ENCODE results near the gene RRAD. TPM values are rescaled to one million over a fixed set of nuclear protein-coding genes. Genes with fewer than 3 reads are reported as not detected.

The RRAD gene
- total and polyA plus RNA-seq, 7 donors = 164 to 2,869 (median 304) TPM

- ATAC-seq (no peak), DNase-seq (peak in 1 of 2 donors; percentile 27)
- peak overlapping the region; percentile 89 for H3K27ac ChIP-seq
- H3K36me3 ChIP-seq (ENCODE audit: insufficient read depth in 1 of 2, low read depth in 1 of 2) = no peaks in the 10 kb centered on the region
- H3K4me1 ChIP-seq = peaks cover 50% of the 10 kb centered on the region
- no peaks in the 10 kb centered on the region for H3K9me3 ChIP-seq
- no peaks in the 10 kb centered on the region for H3K27me3 ChIP-seq (ENCODE audit: insufficient read depth in 3 of 3, low read length in 2 of 3)
- 93 to 94% (median 93%) methylated on average over 13 of the region's 13 CpGs for WGBS, 3 donors
- no peak for TF ChIP-seq CTCF (IDR thresholded peaks at IDR 0.05)
- H3K4me3 ChIP-seq = no peak overlapping the region
- intact Hi-C loops (cut with DNase I) = no loop called here
Measured at GRCh38 chr16:66904428-66904845, 20.9 kb downstream of the RRAD start.

- Histone ChIP-seq H3K9me3 (no peaks in the 10 kb centered on the region), H3K4me3 (no peak overlapping the region), H3K27me3 (ENCODE audit: insufficient read depth in 3 of 3, low read length in 2 of 3) (no peaks in the 10 kb centered on the region), H3K27ac (peak overlapping the region; percentile 89), H3K4me1 (peaks cover 55% of the 10 kb centered on the region), H3K36me3 (ENCODE audit: insufficient read depth in 1 of 2, low read depth in 1 of 2) (no peaks in the 10 kb centered on the region)
- DNase-seq (peak in 1 of 2 donors; percentile 47), ATAC-seq (peak in 2 of 4 donors; percentile 7 to 12)
- intact Hi-C loops (cut with DNase I) = loop anchor here in 1 of 2 donors (2.0 kb wide), 1 partner anchor 15 kb away; the partner anchor contains the start of gene CDH16
- TF ChIP-seq CTCF (IDR thresholded peaks at IDR 0.05) = no peak
- WGBS, 3 donors = 57 to 66% (median 60%) methylated on average over 11 of the region's 11 CpGs
Measured at GRCh38 chr16:66903544-66904427, 21.5 kb downstream of the RRAD start.

- H3K4me1 ChIP-seq = peaks cover 60% of the 10 kb centered on the region
- WGBS, 3 donors = 23 to 28% (median 26%) methylated on average over 14 of the region's 14 CpGs
- peak in 1 of 2 donors; percentile 49 for DNase-seq
- ATAC-seq = peak in 2 of 4 donors; percentile 5 to 20
- no peak for TF ChIP-seq CTCF (IDR thresholded peaks at IDR 0.05)
- H3K27ac ChIP-seq = peak overlapping the region; percentile 89
- intact Hi-C loops (cut with DNase I) = loop anchor here in 1 of 2 donors (2.0 kb wide), 1 partner anchor 16 kb away; the partner anchor contains the start of gene CDH16
- no peaks in the 10 kb centered on the region for H3K36me3 ChIP-seq (ENCODE audit: insufficient read depth in 1 of 2, low read depth in 1 of 2)
- H3K9me3 ChIP-seq = no peaks in the 10 kb centered on the region
- no peaks in the 10 kb centered on the region for H3K27me3 ChIP-seq (ENCODE audit: insufficient read depth in 3 of 3, low read length in 2 of 3)
- no peak overlapping the region for H3K4me3 ChIP-seq
Measured at GRCh38 chr16:66902648-66903543, 22.4 kb downstream of the RRAD start.

GRCh38 chr16:66901626-66902025, 23.7 kb downstream of the RRAD start:
- WGBS, 3 donors = 40 to 50% (median 42%) methylated on average over 10 of the region's 10 CpGs
- peak; percentile 35 to 69 (median 59) for ATAC-seq
- Histone ChIP-seq H3K9me3 (no peaks in the 10 kb centered on the region), H3K36me3 (ENCODE audit: insufficient read depth in 1 of 2, low read depth in 1 of 2) (no peaks in the 10 kb centered on the region), H3K4me1 (peaks cover 60% of the 10 kb centered on the region), H3K4me3 (no peak overlapping the region), H3K27me3 (ENCODE audit: insufficient read depth in 3 of 3, low read length in 2 of 3) (no peaks in the 10 kb centered on the region), H3K27ac (peak overlapping the region; percentile 89)
- no peak for TF ChIP-seq CTCF (IDR thresholded peaks at IDR 0.05)
- DNase-seq = peak; percentile 71 to 78
- intact Hi-C loops (cut with DNase I) = loop anchor here in 1 of 2 donors (2.0 kb wide), 2 partner anchors 17 to 25 kb away; partner anchors contain the start of gene CDH16
